NCI-H82 treated with DMSO at 0.1 percent for 48 hours (cell line): ENCODE results near the gene SYN1.
"Not testable (repeated sequence)": the region's sequence is repeated elsewhere in the genome, so short reads cannot be mapped to it uniquely, and the experiment has no call there.

Source experiments
- DNase-seq: peaks from one replicate; lab custom pipeline; 2025; ENCODE audit not compliant: unreplicated experiment; lab: John Stamatoyannopoulos, UW

Gene SYN1

DNA sequence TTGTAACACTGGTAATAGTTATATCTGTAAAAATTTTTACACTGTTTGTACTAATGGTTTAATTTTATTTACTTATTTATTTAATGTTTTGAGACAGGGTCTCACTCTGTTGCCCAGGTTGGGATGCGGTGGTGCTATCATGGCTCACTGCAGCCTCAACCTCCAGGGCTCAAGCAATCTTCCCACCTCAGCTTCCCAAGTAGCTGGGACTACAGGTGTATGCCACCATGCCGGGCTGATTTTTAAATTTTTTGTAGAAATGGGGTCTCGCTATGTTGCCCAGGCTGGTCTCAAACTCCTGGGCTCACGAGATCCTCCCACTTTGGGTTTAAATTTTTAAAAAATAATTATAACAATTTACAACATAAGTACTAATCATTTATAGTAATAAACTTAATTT lies 16.5 kb downstream of the SYN1 start:
- DNase-seq: not testable (repeated sequence)

DNA sequence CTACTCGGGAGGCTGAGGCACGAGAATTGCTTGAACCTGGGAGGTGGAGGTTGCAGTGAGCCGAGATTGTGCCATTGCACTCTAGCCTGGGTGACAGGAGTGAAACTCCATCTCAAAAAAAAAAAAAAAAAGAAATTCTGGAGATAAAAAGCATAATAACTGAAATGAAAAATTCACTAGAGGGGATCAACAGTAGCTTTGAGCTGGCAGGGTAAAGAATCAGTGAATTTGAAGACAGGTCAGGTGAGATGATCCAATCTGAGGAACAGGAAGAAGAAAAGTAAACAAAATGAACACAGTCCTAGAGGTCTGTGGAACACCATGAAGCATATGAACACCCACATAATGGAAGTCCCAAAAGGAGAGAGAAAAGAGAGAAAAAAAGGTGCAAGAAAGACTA lies 22.4 kb downstream of the SYN1 start:
- DNase-seq: no peak

DNA sequence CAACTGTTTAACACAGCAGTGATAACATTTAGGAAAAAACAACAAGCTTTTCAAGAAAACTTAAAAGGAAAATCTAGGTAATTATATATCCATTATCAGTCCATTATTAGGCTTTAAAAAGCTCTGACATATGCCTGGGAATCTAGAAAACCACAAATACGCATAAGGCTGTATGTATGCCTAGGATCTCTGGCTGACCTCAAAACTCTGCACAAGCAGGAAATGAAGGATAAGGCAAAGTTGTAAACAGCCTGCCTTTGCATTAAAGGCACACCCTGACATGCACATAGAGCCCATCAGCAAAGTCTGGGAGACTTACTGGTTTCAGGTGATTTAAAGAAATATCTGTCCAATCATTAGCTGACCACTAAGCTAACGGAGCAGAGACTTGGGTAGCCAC lies 23.4 kb downstream of the SYN1 start:
- no peak for DNase-seq

DNA sequence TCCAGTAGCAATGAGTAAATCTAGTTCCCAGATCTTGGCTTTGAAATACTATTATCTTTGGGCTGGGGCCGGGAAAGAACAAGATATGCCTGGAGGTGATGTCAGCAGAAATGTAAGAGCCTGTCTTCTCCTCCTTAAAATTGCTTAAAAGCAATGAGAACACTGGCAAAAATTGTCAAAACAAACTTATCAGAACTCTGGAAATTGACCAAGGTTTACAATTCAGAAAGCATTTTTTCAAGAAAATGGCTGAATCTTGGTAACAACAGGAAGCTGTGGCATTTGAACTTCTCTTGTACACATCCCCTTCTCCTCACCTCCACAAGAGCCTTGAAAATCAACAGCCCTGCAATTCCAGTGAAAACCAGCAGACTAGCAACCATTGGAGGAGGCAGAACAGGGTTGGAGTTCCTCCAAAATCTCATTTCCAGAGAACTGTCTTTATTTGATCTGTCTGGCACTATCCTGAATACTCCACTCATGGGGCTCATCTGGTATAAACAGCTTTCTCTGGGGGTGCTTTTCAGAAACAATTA lies 23.9 kb downstream of the SYN1 start:
- no peak for DNase-seq

- DNase-seq: no peak
These were observed 26.1 kb downstream of the SYN1 start for GRCh38 chrX:47593522-47593921.

- no peak for DNase-seq
These were observed 28.7 kb downstream of the SYN1 start for GRCh38 chrX:47590984-47591383.

DNA sequence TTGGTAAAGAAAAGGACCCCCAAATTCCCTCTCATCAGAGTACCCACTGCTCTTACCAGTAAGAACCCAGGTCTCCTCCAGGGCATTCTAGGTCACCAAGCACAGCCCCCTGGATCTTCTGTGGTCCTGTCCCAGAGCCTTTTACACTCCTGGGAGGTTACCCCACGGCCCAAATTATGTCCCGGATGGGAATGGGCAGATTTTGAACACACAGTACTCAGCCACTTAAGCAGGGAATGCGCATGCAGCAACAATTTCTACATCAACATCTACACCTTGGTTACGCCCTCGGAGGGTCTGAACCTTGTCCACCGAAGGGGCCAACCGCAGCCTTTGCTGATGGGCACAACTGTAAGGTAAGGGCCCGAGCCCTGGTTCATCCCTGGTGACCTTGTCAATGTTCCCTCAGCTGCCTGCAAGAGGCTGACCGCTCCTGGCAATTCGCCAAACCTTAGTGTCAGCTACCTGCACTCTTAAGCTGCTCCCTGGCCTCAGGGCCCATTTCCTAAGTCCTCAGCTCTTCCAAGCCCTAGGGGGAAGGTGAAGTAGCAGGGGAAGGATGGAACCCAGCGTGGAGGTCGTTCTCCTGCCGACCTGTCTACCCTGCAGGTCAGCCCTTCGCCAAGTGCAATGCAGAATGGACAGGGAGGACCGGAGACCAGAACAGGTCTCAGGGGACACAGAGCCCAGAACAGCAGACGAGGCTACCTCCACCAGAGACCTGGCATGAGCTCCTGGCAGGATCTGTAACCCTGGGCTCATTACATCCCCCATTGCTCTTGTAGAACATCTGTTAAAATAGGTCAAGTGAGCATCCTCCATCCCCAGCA lies 31.5 kb downstream of the SYN1 start:
- DNase-seq: no peak

GRCh38 chrX:47587091-47587891 lies 32.4 kb downstream of the SYN1 start:
- DNase-seq: no peak

- DNase-seq: no peak
These were observed 33.4 kb downstream of the SYN1 start for GRCh38 chrX:47586043-47586787.

- no peak for DNase-seq
These were observed 34.4 kb downstream of the SYN1 start for GRCh38 chrX:47585273-47585672.

DNA sequence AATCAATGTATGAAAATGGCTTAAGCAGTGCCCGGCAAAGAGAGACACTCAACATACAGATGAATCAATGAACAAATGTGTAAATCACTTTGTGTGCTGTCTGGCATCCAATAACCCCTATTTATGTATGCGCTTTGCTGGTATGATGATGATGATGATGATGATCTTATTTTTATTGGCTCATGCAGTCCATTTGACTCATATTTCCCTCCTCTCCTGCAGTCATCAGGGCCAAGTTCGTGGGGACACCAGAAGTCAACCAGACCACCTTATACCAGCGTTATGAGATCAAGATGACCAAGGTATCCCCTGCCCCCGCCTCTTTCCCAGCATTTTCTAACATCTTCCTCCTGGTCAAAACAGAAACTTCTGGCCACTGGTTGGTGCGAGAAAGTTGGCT lies 34.9 kb downstream of the SYN1 start:
- DNase-seq: no peak

DNA sequence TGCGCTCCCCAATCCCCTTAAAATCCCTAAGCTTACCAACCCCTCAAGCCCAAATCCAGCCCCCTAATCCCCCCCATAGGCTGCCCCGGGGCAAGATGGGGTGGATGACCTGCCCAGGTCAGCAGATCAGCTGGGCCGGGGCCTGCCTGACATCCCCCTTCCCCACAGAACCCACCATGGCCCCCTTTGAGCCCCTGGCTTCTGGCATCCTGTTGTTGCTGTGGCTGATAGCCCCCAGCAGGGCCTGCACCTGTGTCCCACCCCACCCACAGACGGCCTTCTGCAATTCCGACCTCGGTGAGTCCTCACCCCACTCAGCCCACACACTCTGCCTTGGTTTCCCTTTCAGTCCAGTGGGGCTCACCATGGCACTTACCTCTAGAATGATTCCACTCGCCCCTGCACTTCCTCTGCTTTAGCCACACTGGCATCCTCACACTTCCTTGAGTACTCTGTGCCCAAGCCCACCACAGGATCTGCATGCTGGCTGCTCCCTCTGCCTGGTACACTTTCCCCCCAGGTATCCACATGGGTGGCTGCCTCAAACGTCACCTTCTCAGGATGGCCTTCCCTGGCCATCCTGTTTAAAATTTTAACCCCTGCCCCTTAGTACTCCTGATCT lies 36.3 kb downstream of the SYN1 start:
- no peak for DNase-seq

- peak; percentile 40 for DNase-seq
These were observed 37.7 kb downstream of the SYN1 start, which contains the start of gene TIMP1 for GRCh38 chrX:47581731-47582647. Gene TIMP1, plus strand, starts transcription at chrX:47582436. Its CDS starts 980 bp downstream, at chrX:47583416.

GRCh38 chrX:47579537-47579936 lies 40.1 kb downstream of the SYN1 start:
- DNase-seq: no peak

DNA sequence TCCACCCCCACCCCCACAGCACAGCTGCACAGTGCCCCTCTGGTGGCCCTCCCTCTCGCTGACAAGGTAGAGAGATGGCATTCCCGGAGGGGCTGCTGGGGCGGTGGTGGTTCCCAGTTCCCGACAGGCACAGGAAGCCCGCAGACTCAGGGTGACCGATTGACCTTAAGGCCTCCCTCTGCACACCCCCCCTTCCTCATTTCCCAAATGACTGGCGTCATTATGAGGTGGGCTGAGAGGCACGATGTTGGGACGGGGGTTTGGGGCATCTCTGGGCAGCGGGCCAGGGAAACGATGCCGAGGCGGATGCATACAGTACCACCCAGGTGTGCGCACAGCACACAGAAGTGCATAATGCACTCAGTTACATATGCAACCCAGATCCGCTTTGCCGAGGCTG lies 41.0 kb downstream of the SYN1 start:
- DNase-seq: no peak

DNA sequence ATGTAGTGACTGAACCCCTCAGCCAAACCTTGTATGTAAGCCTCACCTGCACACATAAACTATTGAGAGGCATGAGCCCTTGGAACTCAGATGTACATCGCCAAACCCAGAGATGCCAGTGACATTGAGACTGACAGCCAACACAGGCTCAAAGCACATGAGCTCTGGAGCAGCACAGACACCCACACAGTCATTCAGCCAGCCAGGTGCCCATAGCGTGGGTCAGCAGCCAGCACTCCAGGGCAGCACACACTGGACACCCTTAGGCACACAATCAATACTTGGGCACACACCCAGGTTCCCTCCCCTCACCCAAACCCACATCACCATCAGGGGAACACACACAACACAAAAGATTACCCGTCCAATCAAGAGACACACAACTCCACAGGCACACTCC lies 41.8 kb downstream of the SYN1 start:
- DNase-seq: no peak

GRCh38 chrX:47577424-47577823 lies 42.2 kb downstream of the SYN1 start:
- no peak for DNase-seq

GRCh38 chrX:47576021-47576898 lies 43.4 kb downstream of the SYN1 start:
- no peak for DNase-seq
